ENCODE measurements around the gene TSPAN7.

DNA sequence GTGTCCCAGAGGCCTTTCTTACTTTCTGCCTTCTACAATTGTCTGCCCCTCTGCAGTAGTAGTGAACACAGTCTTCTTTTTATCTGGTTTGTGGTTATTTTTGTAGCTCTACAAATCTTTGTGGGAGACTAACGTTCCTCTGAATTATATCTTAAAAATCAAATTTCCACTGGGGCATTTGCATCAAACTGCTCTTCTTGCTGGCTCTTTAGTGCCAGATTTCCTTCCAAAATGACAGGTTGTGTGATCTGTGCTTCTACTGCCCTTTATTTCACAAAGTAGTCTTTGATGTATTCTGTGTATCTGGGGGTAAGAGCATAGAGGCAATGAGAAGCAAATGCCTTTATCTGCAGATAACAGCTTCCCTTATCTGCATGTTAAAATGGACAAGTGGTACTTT, 34.5 kb downstream of the TSPAN7 start:
- TF ChIP-seq, protein P1, sequence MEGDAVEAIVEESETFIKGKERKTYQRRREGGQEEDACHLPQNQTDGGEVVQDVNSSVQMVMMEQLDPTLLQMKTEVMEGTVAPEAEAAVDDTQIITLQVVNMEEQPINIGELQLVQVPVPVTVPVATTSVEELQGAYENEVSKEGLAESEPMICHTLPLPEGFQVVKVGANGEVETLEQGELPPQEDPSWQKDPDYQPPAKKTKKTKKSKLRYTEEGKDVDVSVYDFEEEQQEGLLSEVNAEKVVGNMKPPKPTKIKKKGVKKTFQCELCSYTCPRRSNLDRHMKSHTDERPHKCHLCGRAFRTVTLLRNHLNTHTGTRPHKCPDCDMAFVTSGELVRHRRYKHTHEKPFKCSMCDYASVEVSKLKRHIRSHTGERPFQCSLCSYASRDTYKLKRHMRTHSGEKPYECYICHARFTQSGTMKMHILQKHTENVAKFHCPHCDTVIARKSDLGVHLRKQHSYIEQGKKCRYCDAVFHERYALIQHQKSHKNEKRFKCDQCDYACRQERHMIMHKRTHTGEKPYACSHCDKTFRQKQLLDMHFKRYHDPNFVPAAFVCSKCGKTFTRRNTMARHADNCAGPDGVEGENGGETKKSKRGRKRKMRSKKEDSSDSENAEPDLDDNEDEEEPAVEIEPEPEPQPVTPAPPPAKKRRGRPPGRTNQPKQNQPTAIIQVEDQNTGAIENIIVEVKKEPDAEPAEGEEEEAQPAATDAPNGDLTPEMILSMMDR (IDR thresholded peaks at IDR 0.05): no peak
- TF ChIP-seq POLR2A (IDR thresholded peaks at IDR 0.05): no peak
